ENCODE measurements around the gene CCDC30.
"Not testable (repeated sequence)": the region's sequence is repeated elsewhere in the genome, so short reads cannot be mapped to it uniquely, and the experiment has no call there.

CCDC30 gene

DNA sequence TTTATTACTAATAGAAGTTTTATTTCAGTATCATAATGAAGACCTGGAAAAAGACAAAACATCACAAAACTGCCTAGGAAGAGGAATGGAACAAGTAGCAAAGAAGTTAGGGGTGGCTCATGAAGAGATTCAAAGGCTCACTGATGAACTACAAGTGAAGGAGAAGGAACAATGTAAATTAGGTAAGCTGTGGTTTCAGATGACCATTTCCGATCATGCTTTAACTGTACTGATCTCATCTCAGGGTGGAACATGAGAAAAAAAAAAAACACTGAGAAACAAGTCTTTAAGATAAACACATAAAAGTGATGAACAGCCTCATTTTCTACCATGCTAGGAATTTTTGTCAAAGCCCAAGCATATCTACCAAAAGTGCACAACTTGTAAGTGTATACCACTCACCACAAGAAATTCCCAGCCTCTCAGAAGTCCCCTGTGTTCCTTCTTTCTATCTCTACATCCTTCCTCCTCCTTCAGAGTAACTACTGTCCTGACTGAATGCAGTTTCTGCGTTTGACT lies 19.6 kb downstream of the CCDC30 start:
- TF ChIP-seq EZH2phosphoT487 (IDR thresholded peaks at IDR 0.05; ENCODE audit: borderline replicate concordance), result no peak
- TF ChIP-seq, protein P1, sequence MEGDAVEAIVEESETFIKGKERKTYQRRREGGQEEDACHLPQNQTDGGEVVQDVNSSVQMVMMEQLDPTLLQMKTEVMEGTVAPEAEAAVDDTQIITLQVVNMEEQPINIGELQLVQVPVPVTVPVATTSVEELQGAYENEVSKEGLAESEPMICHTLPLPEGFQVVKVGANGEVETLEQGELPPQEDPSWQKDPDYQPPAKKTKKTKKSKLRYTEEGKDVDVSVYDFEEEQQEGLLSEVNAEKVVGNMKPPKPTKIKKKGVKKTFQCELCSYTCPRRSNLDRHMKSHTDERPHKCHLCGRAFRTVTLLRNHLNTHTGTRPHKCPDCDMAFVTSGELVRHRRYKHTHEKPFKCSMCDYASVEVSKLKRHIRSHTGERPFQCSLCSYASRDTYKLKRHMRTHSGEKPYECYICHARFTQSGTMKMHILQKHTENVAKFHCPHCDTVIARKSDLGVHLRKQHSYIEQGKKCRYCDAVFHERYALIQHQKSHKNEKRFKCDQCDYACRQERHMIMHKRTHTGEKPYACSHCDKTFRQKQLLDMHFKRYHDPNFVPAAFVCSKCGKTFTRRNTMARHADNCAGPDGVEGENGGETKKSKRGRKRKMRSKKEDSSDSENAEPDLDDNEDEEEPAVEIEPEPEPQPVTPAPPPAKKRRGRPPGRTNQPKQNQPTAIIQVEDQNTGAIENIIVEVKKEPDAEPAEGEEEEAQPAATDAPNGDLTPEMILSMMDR (conservative IDR thresholded peaks at IDR 0.05; ENCODE audit: low read length), result no peak
- no peaks in the 10 kb centered on the region for H3K36me3 ChIP-seq (ENCODE audit: insufficient read depth, low read length)
- H3K9ac ChIP-seq (ENCODE audit: low read depth, low read length, poor library complexity, severe bottlenecking), result no peak overlapping the region
- H3K4me3 ChIP-seq (ENCODE audit: low read length, poor library complexity, severe bottlenecking), result no peak overlapping the region
- H3K9me2 ChIP-seq (replicated peaks; ENCODE audit: low read depth, low read length), result no peaks in the 10 kb centered on the region
- H3K9me3 ChIP-seq (ENCODE audit: insufficient read depth, low read depth, low read length), result no peaks in the 10 kb centered on the region
- no peaks in the 10 kb centered on the region for H4K20me1 ChIP-seq (ENCODE audit: insufficient read depth, low read length, poor library complexity, severe bottlenecking)
- no peaks in the 10 kb centered on the region for H3K79me2 ChIP-seq (ENCODE audit: insufficient read depth, low read length)
- no peaks in the 10 kb centered on the region for H3K27me3 ChIP-seq (ENCODE audit: insufficient read depth, low read length, poor library complexity, severe bottlenecking)
- H3F3A ChIP-seq (ENCODE audit: low read depth), result no peaks in the 10 kb centered on the region
- H3K4me1 ChIP-seq (ENCODE audit: insufficient read depth, low read length, poor library complexity, severe bottlenecking), result no peaks in the 10 kb centered on the region
- H3K4me2 ChIP-seq (ENCODE audit: low read depth, low read length, poor library complexity, severe bottlenecking), result no peak overlapping the region
- no peak overlapping the region for H2AFZ ChIP-seq (ENCODE audit: low read length)

DNA sequence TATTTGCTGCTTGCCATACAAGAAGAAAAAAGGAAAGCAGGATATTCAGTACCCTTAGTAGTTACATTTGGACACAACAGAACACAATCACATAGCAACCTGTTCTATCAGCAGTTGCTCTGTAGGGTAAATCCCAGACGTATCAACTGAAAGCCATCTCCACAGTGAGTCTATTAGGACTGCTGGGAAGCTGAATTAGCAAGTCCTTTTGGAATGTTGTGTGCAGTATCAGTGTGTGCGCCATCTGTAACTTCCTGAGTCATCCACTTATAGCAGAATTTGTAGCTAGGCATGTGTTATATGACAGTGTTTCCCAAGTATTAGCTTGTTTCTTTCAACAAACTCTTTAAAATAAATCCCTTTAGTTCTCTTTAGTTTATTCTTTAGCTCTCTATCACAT lies 21.3 kb downstream of the CCDC30 start:
- Histone ChIP-seq H3K4me2 (ENCODE audit: low read depth, low read length, poor library complexity, severe bottlenecking) (no peak overlapping the region), H3F3A (ENCODE audit: low read depth) (no peaks in the 10 kb centered on the region), H3K9me3 (ENCODE audit: insufficient read depth, low read depth, low read length) (no peaks in the 10 kb centered on the region), H3K79me2 (ENCODE audit: insufficient read depth, low read length) (no peaks in the 10 kb centered on the region), H3K4me1 (ENCODE audit: insufficient read depth, low read length, poor library complexity, severe bottlenecking) (no peaks in the 10 kb centered on the region), H3K9me2 (replicated peaks; ENCODE audit: low read depth, low read length) (no peaks in the 10 kb centered on the region), H3K9ac (ENCODE audit: low read depth, low read length, poor library complexity, severe bottlenecking) (no peak overlapping the region), H3K27me3 (ENCODE audit: insufficient read depth, low read length, poor library complexity, severe bottlenecking) (no peaks in the 10 kb centered on the region), H3K36me3 (ENCODE audit: insufficient read depth, low read length) (no peaks in the 10 kb centered on the region), H4K20me1 (ENCODE audit: insufficient read depth, low read length, poor library complexity, severe bottlenecking) (no peaks in the 10 kb centered on the region), H3K4me3 (ENCODE audit: low read length, poor library complexity, severe bottlenecking) (no peak overlapping the region), H2AFZ (ENCODE audit: low read length) (no peak overlapping the region)
- TF ChIP-seq EZH2phosphoT487 (IDR thresholded peaks at IDR 0.05; ENCODE audit: borderline replicate concordance), result no peak
- TF ChIP-seq, protein P1 (conservative IDR thresholded peaks at IDR 0.05; ENCODE audit: low read length), result no peak

DNA sequence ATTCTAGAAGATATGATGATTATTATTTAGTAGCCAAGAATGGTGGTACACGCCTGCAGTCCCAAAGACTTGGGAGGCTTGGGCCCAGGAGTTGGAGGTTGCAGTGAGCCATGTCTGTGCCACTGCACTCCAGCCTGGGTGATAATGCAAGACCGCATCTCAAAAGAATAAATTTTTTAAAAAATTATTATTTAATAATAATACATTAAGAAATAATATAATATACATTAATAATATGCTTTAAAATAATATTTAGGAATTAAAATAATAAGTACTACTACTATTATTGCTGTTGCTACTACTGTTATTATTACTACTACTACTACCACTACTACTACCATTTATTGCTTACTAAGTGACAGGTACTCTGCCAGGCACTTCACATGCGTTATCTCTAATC lies 27.2 kb downstream of the CCDC30 start:
- Histone ChIP-seq H3K9ac (ENCODE audit: low read depth, low read length, poor library complexity, severe bottlenecking) (no peak overlapping the region), H3K9me3 (ENCODE audit: insufficient read depth, low read depth, low read length) (no peaks in the 10 kb centered on the region), H3F3A (ENCODE audit: low read depth) (no peaks in the 10 kb centered on the region), H3K4me3 (ENCODE audit: low read length, poor library complexity, severe bottlenecking) (no peak overlapping the region), H3K79me2 (ENCODE audit: insufficient read depth, low read length) (no peaks in the 10 kb centered on the region), H3K36me3 (ENCODE audit: insufficient read depth, low read length) (no peaks in the 10 kb centered on the region), H3K4me2 (ENCODE audit: low read depth, low read length, poor library complexity, severe bottlenecking) (no peak overlapping the region), H3K4me1 (ENCODE audit: insufficient read depth, low read length, poor library complexity, severe bottlenecking) (no peaks in the 10 kb centered on the region), H3K9me2 (replicated peaks; ENCODE audit: low read depth, low read length) (no peaks in the 10 kb centered on the region), H4K20me1 (ENCODE audit: insufficient read depth, low read length, poor library complexity, severe bottlenecking) (no peaks in the 10 kb centered on the region), H2AFZ (ENCODE audit: low read length) (no peak overlapping the region), H3K27me3 (ENCODE audit: insufficient read depth, low read length, poor library complexity, severe bottlenecking) (no peaks in the 10 kb centered on the region)
- TF ChIP-seq, protein P1 (conservative IDR thresholded peaks at IDR 0.05; ENCODE audit: low read length), result no peak
- no peak for TF ChIP-seq EZH2phosphoT487 (IDR thresholded peaks at IDR 0.05; ENCODE audit: borderline replicate concordance)

DNA sequence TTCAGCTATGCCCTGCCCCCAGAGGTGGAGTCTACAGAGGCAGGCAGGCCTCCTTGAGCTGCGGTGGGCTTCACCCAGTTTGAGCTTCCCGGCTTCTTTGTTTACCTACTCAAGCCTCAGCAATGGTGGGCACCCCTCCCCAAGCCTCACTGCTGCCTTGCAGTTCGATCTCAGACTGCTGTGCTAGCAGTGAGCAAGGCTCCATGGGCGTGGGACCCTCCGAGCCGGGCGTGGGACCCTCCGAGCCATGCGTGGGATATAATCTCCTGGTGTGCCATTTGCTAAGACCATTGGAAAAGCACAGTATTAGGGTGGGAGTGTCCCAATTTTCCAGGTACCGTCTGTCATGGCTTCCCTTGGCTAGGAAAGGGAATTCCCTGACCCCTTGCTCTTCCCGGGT lies 38.9 kb downstream of the CCDC30 start:
- not testable (repeated sequence) for H3K9me3 ChIP-seq (ENCODE audit: insufficient read depth, low read depth, low read length); H3K4me2 ChIP-seq (ENCODE audit: low read depth, low read length, poor library complexity, severe bottlenecking); H3K27me3 ChIP-seq (ENCODE audit: insufficient read depth, low read length, poor library complexity, severe bottlenecking); H3K4me3 ChIP-seq (ENCODE audit: low read length, poor library complexity, severe bottlenecking); H3K36me3 ChIP-seq (ENCODE audit: insufficient read depth, low read length); H2AFZ ChIP-seq (ENCODE audit: low read length); H3K9me2 ChIP-seq (replicated peaks; ENCODE audit: low read depth, low read length); H3K79me2 ChIP-seq (ENCODE audit: insufficient read depth, low read length); H3K4me1 ChIP-seq (ENCODE audit: insufficient read depth, low read length, poor library complexity, severe bottlenecking); H3F3A ChIP-seq (ENCODE audit: low read depth); H4K20me1 ChIP-seq (ENCODE audit: insufficient read depth, low read length, poor library complexity, severe bottlenecking); H3K9ac ChIP-seq (ENCODE audit: low read depth, low read length, poor library complexity, severe bottlenecking)
